Lung (tissue), 16 donors: ENCODE data around the gene OR1K1. TPM values are rescaled to one million over a fixed set of nuclear protein-coding genes. Genes with fewer than 3 reads are reported as not detected.

ENCODE experiments used
- ATAC-seq: fragments of 200-7000 bp; cut with Tn5 transposase; one replicate; pipeline ENCODE4 v1.9.1; 2020; ENCODE audit warnings: moderate number of reproducible peaks; ENCODE audit not compliant: insufficient read depth, low FRiP score
- DNase-seq, 3 donors: peaks; one replicate each; pipeline ENCODE4 v3.0.0-alpha.2; 2013 to 2017
- H3K27ac ChIP-seq, 2 donors: one replicate each; pipeline ENCODE4 v1.5.1; 2013; ENCODE audit warnings: mild to moderate bottlenecking in 2 of 2, moderate library complexity in 2 of 2, control low read depth in 1 of 2, inconsistent platforms in 1 of 2, low read depth in 1 of 2, low read length in 1 of 2
- H3K27me3 ChIP-seq, 3 donors: one replicate each; pipeline ENCODE4 v1.5.1; 2013; ENCODE audit warnings: low read length in 2 of 3; ENCODE audit not compliant: control insufficient read depth in 3 of 3, insufficient read depth in 3 of 3
- H3K36me3 ChIP-seq, 4 donors: one replicate each; pipeline ENCODE4 v1.5.1; 2013; ENCODE audit warnings: low read length in 4 of 4, mild to moderate bottlenecking in 1 of 4, moderate library complexity in 1 of 4; ENCODE audit not compliant: control insufficient read depth in 4 of 4, insufficient read depth in 4 of 4
- H3K4me1 ChIP-seq, 5 donors: one replicate each; pipeline ENCODE4 v1.5.1; 2013; ENCODE audit warnings: low read length in 5 of 5, mild to moderate bottlenecking in 2 of 5, moderate library complexity in 1 of 5; ENCODE audit not compliant: control insufficient read depth in 5 of 5, insufficient read depth in 5 of 5
- H3K4me3 ChIP-seq: one replicate; pipeline ENCODE4 v1.5.1; 2013; ENCODE audit warnings: mild to moderate bottlenecking, control low read depth, moderate library complexity
- H3K9ac ChIP-seq, 2 donors: one replicate each; pipeline ENCODE4 v1.5.1; 2013; ENCODE audit warnings: low read length in 2 of 2, control low read depth in 1 of 2; ENCODE audit not compliant: insufficient read depth in 1 of 2
- H3K9me3 ChIP-seq, 4 donors: one replicate each; pipeline ENCODE4 v1.5.1; 2013; ENCODE audit warnings: low read length in 3 of 4, mild to moderate bottlenecking in 1 of 4, moderate library complexity in 1 of 4; ENCODE audit not compliant: control insufficient read depth in 4 of 4, insufficient read depth in 3 of 4
- WGBS, 2 donors: extraction: QIAGEN DNeasy Blood & Tissue Kit; methylation state at CpG; one replicate each; pipeline ENCODE4 v1.1.7; 2013; 5-methylcytosine and 5-hydroxymethylcytosine counted together
- long read RNA-seq, 5 donors: transcript quantifications; one replicate each; lab custom pipeline, GENCODE V29; 2026
- polyA plus RNA-seq, 2 donors: library from polyadenylated mRNA; stranded (reverse); fragments of 200-250 nt; gene quantifications; one replicate each; pipeline ENCODE4 v1.2.1, GENCODE V29; 2013
- total RNA-seq, 2 donors: library from RNA; depleted of rRNA in 1 of 2; stranded (reverse); fragments of >200 nt in 1 of 2; gene quantifications; one replicate each; pipeline ENCODE4 v1.2.1, GENCODE V29; 2014 to 2021
- TF ChIP-seq, protein P1 (sequence below): IDR thresholded peaks from 2 replicates; pipeline ENCODE4 v1.5.1; 2012; ENCODE audit warnings: mild to moderate bottlenecking; ENCODE audit errors: control extremely low read depth, extremely low read depth
- donor health status: control.
- donor health status: control.
- donor health status: Bipolar disorder and iron deficiency.
- donor health status: healthy.
- donor health status: DM: yes; HTN: yes; CAD: no.

OR1K1 gene, protein sequence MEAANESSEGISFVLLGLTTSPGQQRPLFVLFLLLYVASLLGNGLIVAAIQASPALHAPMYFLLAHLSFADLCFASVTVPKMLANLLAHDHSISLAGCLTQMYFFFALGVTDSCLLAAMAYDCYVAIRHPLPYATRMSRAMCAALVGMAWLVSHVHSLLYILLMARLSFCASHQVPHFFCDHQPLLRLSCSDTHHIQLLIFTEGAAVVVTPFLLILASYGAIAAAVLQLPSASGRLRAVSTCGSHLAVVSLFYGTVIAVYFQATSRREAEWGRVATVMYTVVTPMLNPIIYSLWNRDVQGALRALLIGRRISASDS
- total RNA-seq (not detected), polyA plus RNA-seq (not detected)
- long read RNA-seq, donor 1: 0 reads
- long read RNA-seq, donor 2: 0 reads
- long read RNA-seq, donor 3: 0 reads
- long read RNA-seq, donor 4: 0 reads
- long read RNA-seq, donor 5: 0 reads

DNA sequence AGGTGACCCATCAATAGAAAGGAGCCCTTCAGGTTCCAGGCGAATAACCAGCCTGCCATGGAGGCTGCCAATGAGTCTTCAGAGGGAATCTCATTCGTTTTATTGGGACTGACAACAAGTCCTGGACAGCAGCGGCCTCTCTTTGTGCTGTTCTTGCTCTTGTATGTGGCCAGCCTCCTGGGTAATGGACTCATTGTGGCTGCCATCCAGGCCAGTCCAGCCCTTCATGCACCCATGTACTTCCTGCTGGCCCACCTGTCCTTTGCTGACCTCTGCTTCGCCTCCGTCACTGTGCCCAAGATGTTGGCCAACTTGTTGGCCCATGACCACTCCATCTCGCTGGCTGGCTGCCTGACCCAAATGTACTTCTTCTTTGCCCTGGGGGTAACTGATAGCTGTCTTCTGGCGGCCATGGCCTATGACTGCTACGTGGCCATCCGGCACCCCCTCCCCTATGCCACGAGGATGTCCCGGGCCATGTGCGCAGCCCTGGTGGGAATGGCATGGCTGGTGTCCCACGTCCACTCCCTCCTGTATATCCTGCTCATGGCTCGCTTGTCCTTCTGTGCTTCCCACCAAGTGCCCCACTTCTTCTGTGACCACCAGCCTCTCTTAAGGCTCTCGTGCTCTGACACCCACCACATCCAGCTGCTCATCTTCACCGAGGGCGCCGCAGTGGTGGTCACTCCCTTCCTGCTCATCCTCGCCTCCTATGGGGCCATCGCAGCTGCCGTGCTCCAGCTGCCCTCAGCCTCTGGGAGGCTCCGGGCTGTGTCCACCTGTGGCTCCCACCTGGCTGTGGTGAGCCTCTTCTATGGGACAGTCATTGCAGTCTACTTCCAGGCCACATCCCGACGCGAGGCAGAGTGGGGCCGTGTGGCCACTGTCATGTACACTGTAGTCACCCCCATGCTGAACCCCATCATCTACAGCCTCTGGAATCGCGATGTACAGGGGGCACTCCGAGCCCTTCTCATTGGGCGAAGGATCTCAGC, at the start of gene OR1K1:
OR1K1 (plus strand) TSS at position 58 of the 995 bp plus-strand sequence; CDS start at position 58, 0 bp downstream.
- TF ChIP-seq, protein P1, sequence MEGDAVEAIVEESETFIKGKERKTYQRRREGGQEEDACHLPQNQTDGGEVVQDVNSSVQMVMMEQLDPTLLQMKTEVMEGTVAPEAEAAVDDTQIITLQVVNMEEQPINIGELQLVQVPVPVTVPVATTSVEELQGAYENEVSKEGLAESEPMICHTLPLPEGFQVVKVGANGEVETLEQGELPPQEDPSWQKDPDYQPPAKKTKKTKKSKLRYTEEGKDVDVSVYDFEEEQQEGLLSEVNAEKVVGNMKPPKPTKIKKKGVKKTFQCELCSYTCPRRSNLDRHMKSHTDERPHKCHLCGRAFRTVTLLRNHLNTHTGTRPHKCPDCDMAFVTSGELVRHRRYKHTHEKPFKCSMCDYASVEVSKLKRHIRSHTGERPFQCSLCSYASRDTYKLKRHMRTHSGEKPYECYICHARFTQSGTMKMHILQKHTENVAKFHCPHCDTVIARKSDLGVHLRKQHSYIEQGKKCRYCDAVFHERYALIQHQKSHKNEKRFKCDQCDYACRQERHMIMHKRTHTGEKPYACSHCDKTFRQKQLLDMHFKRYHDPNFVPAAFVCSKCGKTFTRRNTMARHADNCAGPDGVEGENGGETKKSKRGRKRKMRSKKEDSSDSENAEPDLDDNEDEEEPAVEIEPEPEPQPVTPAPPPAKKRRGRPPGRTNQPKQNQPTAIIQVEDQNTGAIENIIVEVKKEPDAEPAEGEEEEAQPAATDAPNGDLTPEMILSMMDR: no peak
- Histone ChIP-seq H3K9ac (no peak within 1 kb of the TSS), H3K36me3 (no peaks in the 10 kb centered on the region), H3K27ac (no peak within 1 kb of the TSS), H3K9me3 (peaks cover 0 to 3% (median 0%) of the 10 kb centered on the region in 4 donors), H3K4me1 (no peaks in the 10 kb centered on the region), H3K27me3 (no peaks in the 10 kb centered on the region), H3K4me3 (no peak within 1 kb of the TSS)
- WGBS, 2 donors: 95 to 97% methylated on average over 30 of the region's 30 CpGs
- no peak for ATAC-seq
- DNase-seq: no peak

DNA sequence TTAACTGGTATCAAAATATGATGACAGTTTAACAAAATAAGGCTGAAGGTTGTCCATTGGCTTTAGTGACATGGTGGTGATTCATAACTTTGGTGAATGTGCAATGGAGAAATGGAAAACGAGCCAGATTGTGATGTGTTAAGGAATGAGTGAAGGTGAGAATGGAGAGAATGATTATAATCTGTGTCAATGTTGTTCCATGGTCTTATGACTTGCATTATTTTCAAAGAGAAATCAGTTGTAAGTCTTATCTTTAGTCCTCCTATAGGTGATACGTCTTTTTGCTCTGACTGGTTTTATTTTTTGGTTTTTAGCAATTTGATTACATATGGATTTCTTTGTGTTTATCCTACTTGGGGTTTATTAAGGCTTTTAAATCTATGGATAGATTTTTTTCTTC, 45.1 kb upstream of the OR1K1 start:
- H3K4me1 ChIP-seq: no peaks in the 10 kb centered on the region
- 44 to 45% methylated on average over 2 of the region's 2 CpGs for WGBS, 2 donors
- TF ChIP-seq, protein P1: no peak

DNA sequence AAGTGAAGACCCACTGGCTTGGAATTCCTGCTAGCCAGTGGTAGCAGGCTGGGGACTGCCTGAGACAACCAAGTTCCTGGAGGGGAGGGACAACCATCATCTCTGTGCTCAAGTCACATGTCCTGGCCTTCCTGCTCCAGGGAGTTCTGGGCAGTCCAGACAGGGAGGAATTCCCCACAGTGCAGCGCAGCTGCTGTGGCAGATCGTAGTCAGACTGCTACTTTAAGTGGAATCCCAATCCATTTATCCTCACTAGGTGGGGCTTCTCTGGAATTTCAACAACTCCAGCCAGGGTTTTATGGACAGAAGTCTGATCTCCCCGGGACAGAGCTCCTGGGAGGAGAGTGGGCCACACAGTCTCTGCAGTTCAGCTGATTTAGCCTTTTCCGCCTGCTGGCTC, 32.1 kb upstream of the OR1K1 start:
- no peak for ATAC-seq
- no peak overlapping the region for H3K9ac ChIP-seq
- TF ChIP-seq, protein P1: no peak
- H3K27me3 ChIP-seq: no peaks in the 10 kb centered on the region
- H3K9me3 ChIP-seq: peaks cover 0 to 15% (median 6%) of the 10 kb centered on the region in 4 donors
- no peak overlapping the region for H3K27ac ChIP-seq
- WGBS, 2 donors: 88 to 93% methylated on average over 4 of the region's 4 CpGs
- DNase-seq: no peak
- H3K4me3 ChIP-seq: no peak overlapping the region
- no peaks in the 10 kb centered on the region for H3K36me3 ChIP-seq
- H3K4me1 ChIP-seq: no peaks in the 10 kb centered on the region

More for the DNA sequence above, 45.1 kb upstream of the OR1K1 start:
- DNase-seq (no peak), ATAC-seq (no peak)
- Histone ChIP-seq H3K9ac (no peak overlapping the region), H3K9me3 (peaks cover 0 to 12% (median 4%) of the 10 kb centered on the region in 4 donors), H3K36me3 (no peaks in the 10 kb centered on the region), H3K4me3 (no peak overlapping the region), H3K27me3 (no peaks in the 10 kb centered on the region), H3K27ac (no peak overlapping the region)
